GM08714 (cell line): Measurements from ENCODE around the gene PDE4B.

Experiments used
- H3K4me3 ChIP-seq: fragments of 200-500 bp; sonication (Bioruptor generic); 2 replicates; pipeline ENCODE4 v1.5.1; 2014; ENCODE audit warnings: mild to moderate bottlenecking, low read length, inconsistent platforms
- ZNF274 ChIP-seq: IDR thresholded peaks from 2 replicates; pipeline ENCODE4 v1.6.1; 2012; ENCODE audit warnings: mild to moderate bottlenecking, low read depth, low read length

PDE4B gene

DNA sequence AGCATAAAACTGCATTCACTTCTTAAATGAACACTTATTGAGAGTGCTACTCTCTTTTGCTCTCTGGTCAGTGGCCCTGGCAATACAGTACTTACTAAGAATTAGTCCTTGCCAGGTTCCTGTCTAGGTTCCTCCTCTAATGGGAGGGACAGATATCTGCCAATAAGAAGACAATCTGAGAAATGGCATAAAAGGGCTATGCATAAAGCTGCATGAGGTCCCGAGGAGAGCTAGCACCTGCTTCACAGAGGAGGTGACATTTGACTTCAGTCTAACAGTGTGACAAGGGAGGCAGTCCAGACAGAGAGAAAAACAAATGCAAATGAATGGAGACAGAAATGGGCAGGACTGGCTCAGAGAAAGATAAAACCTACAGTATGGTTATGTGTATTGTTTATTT, 384.1 kb downstream of the PDE4B start:
- TF ChIP-seq ZNF274: no peak
- no peak overlapping the region for H3K4me3 ChIP-seq

DNA sequence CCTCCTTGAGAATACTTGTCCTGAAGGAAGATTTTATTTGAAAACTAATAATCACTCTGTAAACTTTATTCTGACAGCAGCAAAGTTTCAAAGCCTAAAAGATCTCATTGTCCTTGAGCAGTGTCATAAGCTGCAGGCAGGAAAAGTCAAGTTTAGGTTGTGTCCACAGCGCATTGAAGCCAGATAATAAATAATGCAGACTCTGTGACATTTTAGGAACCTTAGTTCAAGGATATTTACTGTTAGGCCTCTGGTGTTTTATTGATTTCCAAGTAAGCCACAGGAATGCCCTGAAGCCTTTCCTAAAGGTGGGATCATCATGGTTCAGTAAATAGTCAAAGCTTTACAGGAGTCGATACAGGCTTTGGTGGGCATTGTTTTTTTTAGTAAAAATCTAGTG, 384.8 kb downstream of the PDE4B start:
- no peak for TF ChIP-seq ZNF274
- H3K4me3 ChIP-seq: no peak overlapping the region

DNA sequence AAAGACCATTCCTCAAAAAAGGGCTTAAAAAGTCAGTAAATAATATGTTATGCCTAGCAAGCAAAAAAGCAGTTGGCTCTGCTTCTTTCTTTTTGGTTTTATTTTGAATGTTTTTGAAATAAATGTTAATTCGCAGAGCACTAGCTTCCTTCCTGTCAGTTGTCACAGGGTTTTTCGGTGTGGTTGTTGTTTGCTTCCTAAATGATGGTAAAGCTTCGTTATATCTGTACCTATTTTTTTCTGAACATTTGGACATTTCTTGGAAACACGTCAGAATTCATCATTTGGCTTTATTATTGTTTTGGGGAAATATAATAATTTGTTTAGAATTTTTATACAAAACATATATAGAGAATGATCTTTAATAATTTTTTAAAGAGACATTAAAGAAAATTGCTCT, 389.3 kb downstream of the PDE4B start:
- TF ChIP-seq ZNF274: no peak
- no peak overlapping the region for H3K4me3 ChIP-seq

DNA sequence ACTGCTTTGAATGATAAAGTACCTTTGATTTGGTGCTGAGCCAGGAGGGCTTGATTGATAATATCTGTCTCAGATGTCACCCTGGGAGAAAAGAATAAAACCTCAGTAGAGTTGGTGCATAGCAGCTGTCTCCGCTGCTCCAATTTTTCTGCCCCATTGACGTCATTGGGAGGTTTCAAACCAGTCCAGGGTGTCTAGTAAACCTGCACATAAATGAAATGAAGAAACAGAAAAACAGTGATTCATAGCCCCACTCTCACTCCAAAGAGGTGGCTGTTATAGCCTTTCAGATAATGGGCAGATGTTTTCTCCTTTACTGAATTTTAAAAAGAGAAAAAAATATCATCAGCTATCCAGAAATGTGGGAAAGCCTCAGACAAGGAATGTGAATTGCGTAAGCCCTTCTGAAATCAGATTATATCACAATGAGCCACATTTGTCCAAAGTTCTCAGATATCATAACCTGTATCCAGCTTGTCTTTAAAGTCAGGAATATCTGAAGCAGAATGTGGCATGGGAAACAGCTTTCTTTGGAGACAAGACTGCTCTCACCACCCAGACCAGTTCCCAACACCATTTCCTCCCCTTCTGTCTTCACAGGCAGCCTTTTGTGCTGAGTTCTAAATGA, 390.0 kb downstream of the PDE4B start:
- H3K4me3 ChIP-seq: no peak overlapping the region
- no peak for TF ChIP-seq ZNF274

DNA sequence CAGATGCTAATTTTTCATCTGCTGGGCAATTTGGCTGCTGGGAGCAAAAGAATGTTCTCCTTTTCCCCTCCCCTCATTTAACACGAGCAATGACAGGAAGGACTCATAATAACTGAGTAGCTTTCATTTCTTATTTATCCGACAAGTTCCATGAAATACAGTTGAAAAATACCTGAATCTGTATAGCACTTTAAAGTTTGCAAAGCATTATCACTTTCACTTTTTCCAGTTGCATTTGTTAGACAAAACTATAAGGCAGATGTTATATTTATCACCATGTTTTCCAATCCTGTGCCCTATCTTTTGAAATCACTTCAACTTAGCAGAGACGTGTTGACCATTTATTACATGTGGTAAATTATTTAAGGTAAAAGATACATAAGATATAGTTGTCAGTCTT, 390.7 kb downstream of the PDE4B start:
- no peak overlapping the region for H3K4me3 ChIP-seq
- TF ChIP-seq ZNF274: no peak

DNA sequence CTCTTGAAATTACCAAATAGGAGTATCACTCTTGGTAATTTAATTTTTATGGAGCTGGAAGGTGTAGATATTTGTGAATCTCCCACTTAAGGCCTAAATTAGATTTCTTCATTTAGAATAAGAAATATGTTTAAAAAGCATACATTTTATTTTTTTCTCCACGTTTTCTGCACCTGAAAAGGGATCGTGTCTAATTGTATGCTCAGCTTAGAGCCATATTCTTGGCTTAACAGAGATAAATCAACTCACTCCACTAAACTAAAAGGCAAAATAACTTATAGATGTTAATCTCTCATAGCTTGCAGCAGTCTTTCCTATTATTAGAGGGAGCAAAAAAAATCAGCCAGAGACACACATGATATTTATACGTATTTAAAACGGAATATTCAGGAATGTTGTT, 404.4 kb downstream of the PDE4B start:
- no peak for TF ChIP-seq ZNF274
- no peak overlapping the region for H3K4me3 ChIP-seq

DNA sequence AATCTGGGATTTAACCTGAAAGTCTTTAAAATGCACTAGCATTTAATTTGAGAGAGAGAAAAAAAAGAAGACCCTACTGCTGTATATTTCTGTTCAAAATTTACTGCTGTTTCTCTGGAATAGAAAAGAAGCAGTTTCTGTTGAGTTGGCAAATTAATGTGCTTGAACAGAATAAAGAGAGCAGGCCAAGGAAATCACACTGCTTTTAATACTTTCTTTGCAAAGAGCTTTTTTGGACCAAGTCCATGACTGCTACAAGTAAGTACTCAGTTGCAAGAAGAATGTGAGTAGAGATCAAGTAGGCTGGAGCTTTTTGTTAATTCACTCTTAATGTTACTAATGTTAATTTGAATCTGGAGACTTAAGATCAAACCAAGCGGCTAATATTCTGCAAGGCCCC, 405.1 kb downstream of the PDE4B start:
- no peak overlapping the region for H3K4me3 ChIP-seq
- no peak for TF ChIP-seq ZNF274

DNA sequence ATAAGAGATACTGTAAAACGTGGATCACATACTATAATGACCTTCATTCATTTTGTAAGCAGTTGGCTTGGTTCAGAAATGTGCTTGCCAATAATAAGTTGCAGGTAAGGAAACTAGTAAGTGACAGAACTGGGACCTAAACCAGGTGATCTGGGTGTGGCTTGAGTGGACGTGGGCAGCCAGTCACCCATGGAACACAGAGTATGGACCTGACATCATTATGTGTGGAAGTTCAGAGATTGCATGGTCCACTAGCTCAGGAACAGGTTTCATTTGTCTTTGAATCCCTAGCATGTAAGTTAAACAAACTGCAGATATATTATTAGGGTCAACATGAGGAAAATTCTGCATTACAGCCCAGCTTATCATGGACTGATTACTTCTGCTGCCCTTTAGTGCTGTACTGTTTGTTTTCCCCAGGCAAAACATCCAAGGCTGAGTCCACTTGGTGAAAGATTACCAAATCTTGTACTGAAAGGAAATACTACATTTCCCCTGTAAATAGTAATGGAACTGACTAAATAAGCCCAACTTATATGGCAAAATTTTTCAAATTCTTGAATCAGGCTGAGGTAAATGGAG, 414.0 kb downstream of the PDE4B start:
- TF ChIP-seq ZNF274: no peak
- no peak overlapping the region for H3K4me3 ChIP-seq

DNA sequence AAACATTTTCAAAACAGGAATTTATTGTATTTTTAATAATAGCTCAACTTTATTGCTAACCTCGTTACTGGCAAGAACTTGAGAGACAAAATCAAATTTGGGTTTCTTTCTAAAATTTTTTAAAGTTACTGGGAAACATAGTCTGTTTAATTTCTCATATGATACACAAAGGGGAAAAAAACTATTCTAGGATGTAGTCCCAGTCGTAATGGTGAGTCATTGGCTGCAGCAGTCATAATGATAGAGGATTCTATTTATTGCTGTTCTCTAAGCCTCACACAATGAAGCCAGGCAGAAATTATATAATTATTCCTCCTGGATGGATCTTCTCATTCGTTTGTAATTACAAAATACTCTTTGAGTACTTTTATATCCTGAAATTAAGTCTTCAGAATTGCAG, 414.8 kb downstream of the PDE4B start:
- no peak overlapping the region for H3K4me3 ChIP-seq
- TF ChIP-seq ZNF274: no peak

DNA sequence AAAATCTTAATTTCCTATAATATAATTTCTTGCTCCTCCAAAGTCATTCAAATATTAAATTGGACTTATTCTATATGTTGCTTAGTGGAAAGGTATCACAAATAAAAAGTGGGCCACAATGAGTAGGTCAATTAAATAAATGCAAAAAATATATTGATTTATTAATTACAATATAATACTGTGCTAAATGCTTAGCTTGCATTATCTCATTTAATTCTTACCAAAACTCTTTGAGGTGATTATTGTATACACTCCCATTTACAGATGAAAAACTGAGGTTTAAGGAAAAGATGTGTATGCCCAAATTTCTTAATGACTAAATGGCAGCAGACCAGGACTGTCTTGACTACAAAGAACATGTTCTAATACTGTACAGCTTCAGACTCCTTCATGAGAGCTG, 415.9 kb downstream of the PDE4B start:
- no peak overlapping the region for H3K4me3 ChIP-seq
- TF ChIP-seq ZNF274: no peak

DNA sequence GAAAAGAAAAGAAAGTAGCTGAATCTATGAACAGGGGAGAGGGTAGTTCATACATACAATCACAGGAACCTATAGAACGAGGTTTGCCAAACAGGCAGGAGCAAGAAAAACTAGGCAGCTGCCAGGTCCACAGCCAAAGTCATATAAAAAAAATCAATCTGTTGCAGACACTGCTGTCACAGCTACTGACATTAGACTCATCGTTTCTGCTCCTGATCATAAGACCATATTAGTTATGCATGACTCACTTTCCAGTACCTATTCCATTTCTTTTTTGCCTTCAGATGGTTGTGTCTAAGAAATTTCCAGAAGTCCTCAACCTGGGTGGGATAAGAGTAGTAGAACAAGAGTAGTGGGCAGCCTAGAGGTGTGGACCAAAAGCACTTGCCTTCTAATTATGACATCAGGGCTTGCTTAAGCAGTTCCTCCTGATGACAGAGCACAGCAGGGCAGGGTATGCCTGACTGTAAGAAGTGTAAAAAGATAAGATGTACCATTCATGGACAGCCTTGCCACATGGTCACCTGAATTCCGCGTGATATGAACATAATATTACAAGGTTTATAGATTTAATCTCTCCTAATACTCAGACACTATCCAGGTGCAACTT, 418.0 kb downstream of the PDE4B start:
- no peak overlapping the region for H3K4me3 ChIP-seq
- TF ChIP-seq ZNF274: no peak

DNA sequence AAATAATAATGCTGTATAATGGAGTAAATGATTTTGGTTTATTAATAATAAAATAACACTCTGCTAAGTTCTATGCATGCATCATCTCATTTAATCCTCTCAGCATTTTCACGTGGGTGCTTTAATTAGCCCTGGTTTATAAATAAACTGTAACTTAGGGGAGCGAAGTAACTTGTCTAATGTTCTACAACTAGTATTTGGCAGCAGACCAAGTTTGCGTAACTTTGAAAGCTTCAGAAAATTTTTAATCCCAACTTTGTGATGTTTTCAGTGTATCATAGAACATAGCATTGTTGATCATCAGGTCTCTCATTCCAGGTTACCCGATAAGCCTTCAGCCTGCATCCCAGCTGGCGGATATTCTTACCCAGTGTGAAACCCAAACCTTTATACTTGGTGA, 418.8 kb downstream of the PDE4B start:
- H3K4me3 ChIP-seq: no peak overlapping the region
- no peak for TF ChIP-seq ZNF274

DNA sequence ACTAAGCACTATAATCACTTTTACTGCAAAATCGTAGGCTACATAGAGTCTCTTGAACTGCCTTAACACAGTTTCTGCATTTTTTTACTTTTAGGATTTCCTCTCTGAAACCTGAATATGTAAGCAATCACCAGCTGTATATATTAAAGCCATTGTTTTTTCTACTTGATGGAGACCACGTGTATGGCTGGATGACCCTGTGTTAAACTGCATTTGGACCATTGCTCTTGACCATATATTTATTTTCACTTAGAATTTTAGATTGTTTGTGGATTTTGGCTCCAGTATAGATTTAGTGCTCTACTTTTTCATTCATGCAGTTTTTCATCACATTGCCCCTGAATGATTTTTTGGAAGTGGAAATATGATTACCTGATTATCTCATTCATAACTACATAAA, 420.8 kb downstream of the PDE4B start:
- H3K4me3 ChIP-seq: no peak overlapping the region
- no peak for TF ChIP-seq ZNF274

DNA sequence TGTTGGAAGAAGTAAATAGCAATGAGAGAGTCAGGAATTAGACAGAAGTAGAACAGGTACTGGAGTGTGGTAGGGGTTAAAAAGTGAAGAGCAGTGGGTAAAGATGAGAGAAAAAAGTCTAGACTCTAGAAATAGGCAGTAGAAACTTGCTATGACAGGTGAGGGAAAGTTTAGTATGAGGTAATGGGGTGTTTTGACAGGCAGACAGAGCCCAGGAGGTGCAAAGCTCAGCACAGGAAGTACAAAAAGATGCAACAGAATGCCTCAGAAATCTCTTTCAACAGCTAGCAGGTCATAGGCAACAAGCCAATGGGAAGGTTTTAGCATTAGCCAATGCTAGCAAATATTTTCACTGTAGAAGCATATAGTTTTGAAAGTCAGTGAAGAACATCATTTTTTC, 422.2 kb downstream of the PDE4B start:
- TF ChIP-seq ZNF274: no peak
- no peak overlapping the region for H3K4me3 ChIP-seq

DNA sequence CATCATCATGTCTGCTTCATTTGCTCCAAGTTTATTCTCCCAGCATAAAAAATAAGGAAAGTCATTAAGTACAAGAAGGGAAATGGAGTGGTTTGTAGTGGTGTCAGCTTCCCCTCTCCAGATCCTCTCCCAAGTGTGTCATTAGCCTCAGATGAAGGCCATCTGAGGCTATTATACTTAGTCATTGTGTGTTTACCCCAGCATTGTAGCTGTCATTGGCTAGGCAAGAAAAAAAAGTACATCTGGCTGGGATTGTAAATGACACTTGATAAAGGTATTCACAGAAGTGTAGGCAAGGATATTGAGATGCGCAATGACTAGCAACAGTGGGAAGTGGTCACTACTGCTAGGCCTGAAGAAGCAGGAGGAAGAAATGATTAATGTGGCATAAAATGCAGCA, 424.3 kb downstream of the PDE4B start:
- no peak overlapping the region for H3K4me3 ChIP-seq
- TF ChIP-seq ZNF274: no peak

DNA sequence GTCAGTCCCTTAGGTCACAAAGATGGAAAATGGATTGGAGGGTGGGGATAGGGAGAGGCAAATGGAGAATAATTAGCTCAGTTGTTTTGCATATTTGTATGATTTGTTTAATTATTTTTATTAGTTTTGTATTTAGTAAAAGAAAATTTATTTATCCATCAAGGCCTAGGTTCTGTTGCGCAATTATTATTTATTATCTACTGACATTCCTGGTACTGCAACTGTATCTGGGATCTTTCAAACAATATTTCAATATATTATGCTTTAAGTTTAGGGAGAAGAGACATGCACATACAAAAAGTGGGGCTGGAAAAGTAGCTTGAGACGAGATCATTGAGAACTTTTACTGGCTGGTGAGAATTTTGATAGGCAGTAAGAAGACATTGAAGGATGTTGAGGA, 424.9 kb downstream of the PDE4B start:
- no peak for TF ChIP-seq ZNF274
- H3K4me3 ChIP-seq: no peak overlapping the region
